A673 (cell line): ENCODE data around the gene SYNJ2. TPM values are rescaled to one million over a fixed set of nuclear protein-coding genes. Genes with fewer than 3 reads are reported as not detected.

Experiments used
- BruUV-seq: library from RNA; stranded (reverse); fragments of 400-500 nt; replicated peaks from 2 replicates; lab custom pipeline; 2021; lab: Mats Ljungman, UMichigan
- CTCF ChIA-PET: fragments of 300-600 bp; sonication (Branson Sonifier 250); formaldehyde crosslinking; loops from one replicate; lab custom pipeline; 2022; ENCODE audit warnings: antibody characterized with exemption; lab: Charles Lee
- POLR2A ChIA-PET: fragments of 300-600 bp; sonication (Branson Sonifier 250); formaldehyde crosslinking; loops from one replicate; lab custom pipeline; 2022; ENCODE audit warnings: antibody characterized with exemption; ENCODE audit not compliant: low non-redundant PET; lab: Charles Lee
- DNase-seq: peaks from one replicate; pipeline ENCODE4 v3.0.0-alpha.2; 2015; ENCODE audit warnings: low spot score
- H3K27ac ChIP-seq: fragments of 200-600 bp; sonication (generic); 2 replicates; pipeline ENCODE4 v1.5.1; 2016; ENCODE audit warnings: mixed run types, low read depth, mild to moderate bottlenecking, mixed read lengths, antibody characterized with exemption, low read length; ENCODE audit not compliant: poor library complexity, severe bottlenecking
- H3K27me3 ChIP-seq: fragments of 200-600 bp; sonication (generic); replicated peaks from 2 replicates; pipeline ENCODE4 v1.6.1; 2017; ENCODE audit warnings: mixed run types, low read depth, mild to moderate bottlenecking, mixed read lengths, antibody characterized with exemption, low read length; ENCODE audit not compliant: insufficient read depth, poor library complexity
- H3K36me3 ChIP-seq: fragments of 200-600 bp; sonication (generic); 2 replicates; pipeline ENCODE4 v1.6.1; 2016; ENCODE audit warnings: mixed run types, mild to moderate bottlenecking, mixed read lengths, antibody characterized with exemption, low read length; ENCODE audit not compliant: insufficient read depth, poor library complexity, severe bottlenecking
- H3K4me1 ChIP-seq: fragments of 200-600 bp; sonication (generic); 2 replicates; pipeline ENCODE4 v1.6.1; 2017; ENCODE audit warnings: mixed run types, mild to moderate bottlenecking, mixed read lengths, antibody characterized with exemption, low read length; ENCODE audit not compliant: insufficient read depth, poor library complexity, severe bottlenecking
- H3K4me3 ChIP-seq: fragments of 200-600 bp; sonication (generic); 2 replicates; pipeline ENCODE4 v1.5.1; 2016; ENCODE audit warnings: low read depth, mixed run types, mild to moderate bottlenecking, mixed read lengths, low read length; ENCODE audit not compliant: poor library complexity, severe bottlenecking
- H3K9me3 ChIP-seq: fragments of 200-600 bp; sonication (generic); 2 replicates; pipeline ENCODE4 v1.6.1; 2016; ENCODE audit warnings: mixed run types, low read depth, mild to moderate bottlenecking, mixed read lengths, antibody characterized with exemption, low read length; ENCODE audit not compliant: poor library complexity, severe bottlenecking
- EZH2 ChIP-seq: fragments of 200-600 bp; sonication (generic); IDR thresholded peaks from 2 replicates; pipeline ENCODE4 v1.6.1; 2017; ENCODE audit warnings: borderline replicate concordance, low read depth, mild to moderate bottlenecking, mixed read lengths, antibody characterized with exemption, low read length; ENCODE audit not compliant: poor library complexity, severe bottlenecking
- intact Hi-C: fragments of 100-400 bp; cut with micrococcal nuclease; formaldehyde crosslinking; loops from one replicate; pipeline ENCODE4 v1.10.0; 2022; ENCODE audit not compliant: unreplicated experiment
- total RNA-seq: library from RNA; stranded (reverse); gene quantifications from 2 replicates; pipeline ENCODE4 v1.2.3, GENCODE V29; 2021
- TF ChIP-seq, protein P1 (sequence below): fragments of 300-800, 200-600 bp; sonication (generic); conservative IDR thresholded peaks from 2 replicates; pipeline ENCODE4 v1.5.1; 2017; ENCODE audit warnings: low read depth, mild to moderate bottlenecking, antibody characterized with exemption, low read length, moderate library complexity, mixed read lengths

Gene SYNJ2
- total RNA-seq, 1 experiment from 2014 or later = 37.0 TPM

DNA sequence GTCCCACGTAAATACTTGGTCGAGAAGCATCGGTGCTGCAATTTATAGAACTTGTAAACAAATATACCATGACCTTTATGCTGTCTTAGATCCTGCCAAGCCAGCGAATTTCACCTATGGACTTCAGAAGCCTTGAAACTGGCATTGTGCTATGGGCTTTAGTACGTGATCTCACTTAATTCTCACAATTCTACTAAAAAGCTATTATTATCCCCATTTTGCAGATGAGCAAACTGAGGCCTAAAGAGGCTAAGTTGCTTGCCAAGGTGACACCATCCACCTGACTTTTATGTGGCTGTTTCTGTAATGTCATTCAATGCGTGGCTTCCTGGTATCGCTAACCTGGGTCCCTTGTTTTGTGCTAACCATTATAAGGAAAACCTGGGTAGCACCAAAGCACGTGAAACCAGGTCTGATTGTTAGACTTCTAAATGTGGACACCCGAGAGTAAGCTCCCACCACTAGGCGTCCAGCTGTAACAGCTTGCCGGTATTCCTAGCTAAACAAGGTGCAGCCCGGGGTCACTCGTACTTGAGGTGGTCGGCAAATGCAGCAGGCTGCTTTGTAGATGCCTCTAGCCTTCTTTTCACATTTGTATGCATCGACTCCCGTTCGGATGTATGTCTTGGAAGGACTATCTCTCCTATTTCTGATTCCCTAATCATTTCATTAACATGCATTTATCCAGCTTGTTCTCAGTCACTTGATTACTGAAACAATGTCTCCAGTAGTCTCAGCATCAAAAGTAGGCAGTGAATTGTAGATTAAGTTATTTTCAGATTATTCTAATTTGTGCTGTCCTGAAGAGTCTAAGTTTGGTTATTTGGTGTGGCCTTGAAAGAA lies 1.1 kb downstream of the SYNJ2 start:
- no TSS peak for BruUV-seq
- H3K27me3 ChIP-seq = no peaks in the 10 kb centered on the region
- H3K27ac ChIP-seq = peak overlapping the region; percentile 90
- H3K4me3 ChIP-seq = peak overlapping the region; percentile 94
- no peaks in the 10 kb centered on the region for H3K9me3 ChIP-seq
- CTCF ChIA-PET = interaction anchor here (0.5 to 0.7 kb wide), 2 partner anchors 44 to 1128 kb away, joined by 3 read pairs; no protein-coding TSS in a partner anchor
- no peaks in the 10 kb centered on the region for H3K36me3 ChIP-seq
- TF ChIP-seq, protein P1, sequence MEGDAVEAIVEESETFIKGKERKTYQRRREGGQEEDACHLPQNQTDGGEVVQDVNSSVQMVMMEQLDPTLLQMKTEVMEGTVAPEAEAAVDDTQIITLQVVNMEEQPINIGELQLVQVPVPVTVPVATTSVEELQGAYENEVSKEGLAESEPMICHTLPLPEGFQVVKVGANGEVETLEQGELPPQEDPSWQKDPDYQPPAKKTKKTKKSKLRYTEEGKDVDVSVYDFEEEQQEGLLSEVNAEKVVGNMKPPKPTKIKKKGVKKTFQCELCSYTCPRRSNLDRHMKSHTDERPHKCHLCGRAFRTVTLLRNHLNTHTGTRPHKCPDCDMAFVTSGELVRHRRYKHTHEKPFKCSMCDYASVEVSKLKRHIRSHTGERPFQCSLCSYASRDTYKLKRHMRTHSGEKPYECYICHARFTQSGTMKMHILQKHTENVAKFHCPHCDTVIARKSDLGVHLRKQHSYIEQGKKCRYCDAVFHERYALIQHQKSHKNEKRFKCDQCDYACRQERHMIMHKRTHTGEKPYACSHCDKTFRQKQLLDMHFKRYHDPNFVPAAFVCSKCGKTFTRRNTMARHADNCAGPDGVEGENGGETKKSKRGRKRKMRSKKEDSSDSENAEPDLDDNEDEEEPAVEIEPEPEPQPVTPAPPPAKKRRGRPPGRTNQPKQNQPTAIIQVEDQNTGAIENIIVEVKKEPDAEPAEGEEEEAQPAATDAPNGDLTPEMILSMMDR = no peak
- TF ChIP-seq EZH2 = no peak
- no peak for DNase-seq
- intact Hi-C loops = loop anchor here (5.0 kb wide), 1 partner anchor 45 kb away; no protein-coding TSS in a partner anchor
- H3K4me1 ChIP-seq = peaks cover 17% of the 10 kb centered on the region
- POLR2A ChIA-PET = no interaction called here

- DNase-seq = no peak
- Histone ChIP-seq H3K9me3 (no peaks in the 10 kb centered on the region), H3K27ac (no peak overlapping the region), H3K4me1 (peaks cover 17% of the 10 kb centered on the region), H3K27me3 (no peaks in the 10 kb centered on the region), H3K4me3 (peak overlapping the region; percentile 94), H3K36me3 (no peaks in the 10 kb centered on the region)
- ChIA-PET POLR2A (no interaction called here), CTCF (interaction anchor here (0.7 kb wide), 1 partner anchor 1127 kb away, joined by 3 read pairs; no protein-coding TSS in a partner anchor)
- TF ChIP-seq, protein P1 = no peak
- TF ChIP-seq EZH2 = no peak
- TSS peak; percentile 37 for BruUV-seq
- intact Hi-C loops = loop anchor here (5.0 kb wide), 1 partner anchor 44 kb away; no protein-coding TSS in a partner anchor
Measured at GRCh38 chr6:157983406-157984119, 1.9 kb downstream of the SYNJ2 start.

- BruUV-seq = no TSS peak
- no peak overlapping the region for H3K4me3 ChIP-seq
- H3K4me1 ChIP-seq = peaks cover 17% of the 10 kb centered on the region
- no peak for DNase-seq
- intact Hi-C loops = loop anchor here (5.0 kb wide), 1 partner anchor 43 kb away; no protein-coding TSS in a partner anchor
- TF ChIP-seq, protein P1 = no peak
- H3K27me3 ChIP-seq = no peaks in the 10 kb centered on the region
- POLR2A ChIA-PET = no interaction called here
- no peak overlapping the region for H3K27ac ChIP-seq
- H3K36me3 ChIP-seq = no peaks in the 10 kb centered on the region
- H3K9me3 ChIP-seq = no peaks in the 10 kb centered on the region
- CTCF ChIA-PET = no interaction called here
Measured at GRCh38 chr6:157984128-157984527, 2.5 kb downstream of the SYNJ2 start.
